IPS-18a (cell line): Measurements from ENCODE around the gene B3GNT3.

Source experiments
- H3K27ac ChIP-seq: one replicate; pipeline ENCODE4 v1.5.1; 2013; ENCODE audit warnings: low read length
- H3K27me3 ChIP-seq: one replicate; pipeline ENCODE4 v1.6.1; 2013; ENCODE audit warnings: mild to moderate bottlenecking, low read length; ENCODE audit not compliant: control insufficient read depth, insufficient read depth
- H3K36me3 ChIP-seq: one replicate; pipeline ENCODE4 v1.6.1; 2013; ENCODE audit warnings: low read depth, low read length; ENCODE audit not compliant: control insufficient read depth
- H3K4me1 ChIP-seq: one replicate; pipeline ENCODE4 v1.6.1; 2013; ENCODE audit warnings: low read depth, low read length; ENCODE audit not compliant: control insufficient read depth
- H3K4me3 ChIP-seq: one replicate; pipeline ENCODE4 v1.5.1; 2013; ENCODE audit warnings: low read length
- H3K9ac ChIP-seq: one replicate; pipeline ENCODE4 v1.6.1; 2013; ENCODE audit warnings: mild to moderate bottlenecking, low read length, moderate library complexity
- H3K9me3 ChIP-seq: one replicate; pipeline ENCODE4 v1.6.1; 2013; ENCODE audit warnings: low read depth, low read length; ENCODE audit not compliant: control insufficient read depth

Gene B3GNT3

DNA sequence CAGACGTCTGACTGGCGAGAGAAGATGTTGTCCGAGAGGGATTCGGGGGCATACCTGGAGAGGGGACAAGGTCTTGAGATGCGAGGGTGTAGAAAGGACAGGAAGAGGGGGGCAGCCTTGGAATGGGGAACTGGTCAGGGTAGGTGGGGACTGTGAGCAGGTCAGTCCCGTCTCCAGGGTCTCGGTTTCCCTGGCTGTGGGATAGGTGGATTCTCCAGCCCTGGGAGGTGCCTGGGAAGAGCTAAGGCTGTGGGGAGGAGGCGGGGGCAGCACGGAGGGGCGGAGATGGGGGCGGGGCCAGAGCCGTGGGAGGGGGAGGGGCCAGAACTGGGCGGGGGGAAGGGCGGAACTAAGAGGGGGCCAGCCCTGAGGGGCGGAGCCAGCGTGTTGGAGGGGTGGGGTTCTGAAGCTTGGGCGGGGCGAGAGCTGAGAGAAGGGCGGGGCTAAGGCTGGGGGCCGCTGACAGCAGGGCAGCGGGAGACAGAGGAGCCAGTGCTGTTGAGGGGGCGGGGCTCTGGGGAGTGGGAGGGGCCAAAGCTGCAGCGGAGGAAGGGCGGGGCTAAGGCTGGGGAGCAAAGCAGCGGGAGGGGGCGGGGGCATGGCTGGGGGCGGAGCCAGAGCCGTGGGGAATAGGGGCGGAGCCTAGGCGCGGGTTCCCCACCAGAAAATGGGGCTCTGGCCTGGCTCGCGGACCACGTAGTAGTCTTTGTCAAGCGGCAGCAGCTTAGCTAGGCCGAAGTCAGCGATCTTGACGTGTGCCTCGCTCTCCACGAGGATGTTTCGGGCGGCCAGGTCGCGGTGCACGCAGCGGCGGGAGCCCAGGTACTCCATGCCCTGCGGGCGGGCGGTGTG is 35.9 kb downstream of the B3GNT3 start:
- H3K4me3 ChIP-seq, result peak overlapping the region; percentile 66
- H3K27me3 ChIP-seq, result no peaks in the 10 kb centered on the region
- peak overlapping the region; percentile 38 for H3K27ac ChIP-seq
- H3K9me3 ChIP-seq, result no peaks in the 10 kb centered on the region
- peak overlapping the region; percentile 46 for H3K9ac ChIP-seq
- peaks cover 4% of the 10 kb centered on the region for H3K4me1 ChIP-seq
- no peaks in the 10 kb centered on the region for H3K36me3 ChIP-seq

DNA sequence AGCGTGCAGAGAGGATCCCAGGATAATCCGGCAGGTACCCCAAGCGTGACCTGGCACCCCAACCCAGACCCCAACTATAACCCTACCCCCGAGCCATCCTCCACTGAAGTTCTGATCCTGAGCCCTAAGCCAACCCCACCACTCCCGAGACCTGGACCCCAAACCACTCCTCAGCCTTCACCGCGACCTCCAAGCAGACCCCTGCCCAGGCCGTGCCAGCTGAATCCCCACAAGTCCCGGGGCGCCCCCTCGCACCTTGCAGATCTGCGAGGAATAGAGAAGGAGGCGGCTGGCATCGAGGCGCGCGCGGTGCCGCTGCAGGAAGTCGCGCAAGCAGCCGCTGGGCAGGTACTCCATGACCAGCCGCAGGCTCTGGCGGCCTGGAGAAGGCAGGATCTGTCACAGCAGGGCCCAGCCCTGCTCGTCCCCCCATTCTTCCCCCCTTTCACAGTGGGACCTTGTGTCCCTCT is 36.5 kb downstream of the B3GNT3 start:
- Histone ChIP-seq H3K9me3 (no peaks in the 10 kb centered on the region), H3K9ac (no peak overlapping the region), H3K27me3 (no peaks in the 10 kb centered on the region), H3K36me3 (no peaks in the 10 kb centered on the region), H3K4me1 (peaks cover 4% of the 10 kb centered on the region), H3K4me3 (peak overlapping the region; percentile 32), H3K27ac (no peak overlapping the region)

DNA sequence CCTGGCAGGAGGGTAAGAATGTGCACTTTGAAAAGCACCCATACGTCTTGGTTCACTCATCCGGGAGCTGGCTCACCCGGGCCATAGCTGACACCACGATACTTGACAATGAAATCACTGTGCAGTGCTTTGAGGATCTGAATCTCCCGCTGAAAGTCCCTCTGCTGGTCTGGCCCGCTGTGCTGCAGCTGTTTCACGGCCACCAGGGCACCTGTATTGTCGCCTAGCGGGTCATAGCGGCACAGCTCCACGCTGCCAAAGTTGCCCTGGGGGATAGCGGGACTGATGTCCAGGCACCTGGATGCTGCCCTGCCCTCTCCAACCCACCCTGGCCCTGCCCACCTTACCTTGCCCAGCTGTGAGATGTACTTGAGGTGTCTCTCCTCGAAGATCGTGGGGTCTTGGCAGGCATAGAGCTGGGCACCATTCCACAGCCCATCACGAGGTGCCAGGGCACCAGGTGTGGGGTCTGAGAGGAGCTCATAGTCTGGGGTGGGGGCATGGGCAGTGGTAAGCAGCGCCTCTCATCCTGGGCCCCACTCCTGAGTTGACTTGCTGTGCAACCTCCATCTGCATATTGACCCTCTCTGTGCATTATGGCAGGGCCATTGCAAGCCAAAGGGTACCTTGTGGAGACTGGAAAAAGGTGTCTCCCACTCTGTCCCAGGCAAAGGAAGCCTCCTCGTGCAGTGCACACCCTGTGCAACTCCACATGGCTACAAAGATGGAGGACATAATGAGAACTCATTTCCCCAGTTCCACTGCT is 37.7 kb downstream of the B3GNT3 start:
- H3K9me3 ChIP-seq, result no peaks in the 10 kb centered on the region
- no peak overlapping the region for H3K4me3 ChIP-seq
- H3K27me3 ChIP-seq, result no peaks in the 10 kb centered on the region
- no peaks in the 10 kb centered on the region for H3K36me3 ChIP-seq
- peaks cover 4% of the 10 kb centered on the region for H3K4me1 ChIP-seq
- no peak overlapping the region for H3K9ac ChIP-seq
- H3K27ac ChIP-seq, result no peak overlapping the region

DNA sequence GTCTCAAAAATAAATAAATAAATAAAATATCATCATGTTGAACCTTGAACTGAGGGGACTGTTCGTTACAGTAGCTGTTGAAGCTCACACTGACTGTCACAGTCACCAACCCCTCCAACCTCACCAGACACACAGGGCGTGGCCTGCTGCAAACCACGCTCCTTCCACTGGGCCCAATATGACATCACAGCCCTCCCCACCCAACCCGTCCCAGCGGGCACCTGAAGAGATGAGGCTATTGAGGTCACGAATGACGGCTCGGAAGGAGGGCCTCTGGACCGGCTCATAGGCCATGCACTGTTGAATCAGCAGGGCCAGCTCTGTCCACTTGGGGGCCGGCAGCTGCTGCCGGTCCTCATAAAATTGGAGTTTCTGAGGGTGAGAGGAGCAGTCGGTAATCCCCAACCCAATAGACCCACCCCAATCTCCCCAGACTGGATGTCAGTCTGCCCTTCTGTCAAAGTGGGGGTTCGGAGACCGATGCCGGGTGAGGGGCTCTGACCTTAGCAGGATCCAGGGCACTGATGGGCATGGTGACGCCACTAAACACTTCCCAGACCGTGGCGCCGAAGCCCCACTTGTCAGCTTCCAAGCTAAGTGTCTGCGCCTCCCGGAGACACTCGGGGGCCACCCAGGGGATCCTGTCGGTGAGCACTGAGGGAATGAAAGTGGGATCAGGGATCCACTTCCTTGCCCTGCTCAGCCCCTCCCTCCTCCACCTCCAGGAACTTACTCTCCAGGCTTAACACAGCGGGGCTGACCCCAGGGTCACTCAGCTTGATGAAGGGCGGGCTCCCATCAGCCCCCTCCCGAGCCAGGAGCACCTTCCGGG is 39.6 kb downstream of the B3GNT3 start:
- H3K4me1 ChIP-seq, result peaks cover 3% of the 10 kb centered on the region
- H3K27ac ChIP-seq, result no peak overlapping the region
- no peaks in the 10 kb centered on the region for H3K9me3 ChIP-seq
- H3K36me3 ChIP-seq, result no peaks in the 10 kb centered on the region
- H3K4me3 ChIP-seq, result no peak overlapping the region
- no peak overlapping the region for H3K9ac ChIP-seq
- H3K27me3 ChIP-seq, result no peaks in the 10 kb centered on the region

- H3K9me3 ChIP-seq, result no peaks in the 10 kb centered on the region
- peaks cover 6% of the 10 kb centered on the region for H3K27me3 ChIP-seq
- H3K27ac ChIP-seq, result no peak overlapping the region
- no peak overlapping the region for H3K9ac ChIP-seq
- H3K4me1 ChIP-seq, result no peaks in the 10 kb centered on the region
- H3K4me3 ChIP-seq, result no peak overlapping the region
- no peaks in the 10 kb centered on the region for H3K36me3 ChIP-seq
These were observed 40.5 kb downstream of the B3GNT3 start for GRCh38 chr19:17835182-17836006.

GRCh38 chr19:17836530-17836929 is 41.6 kb downstream of the B3GNT3 start:
- Histone ChIP-seq H3K27ac (no peak overlapping the region), H3K9me3 (no peaks in the 10 kb centered on the region), H3K4me1 (no peaks in the 10 kb centered on the region), H3K36me3 (no peaks in the 10 kb centered on the region), H3K4me3 (no peak overlapping the region), H3K9ac (no peak overlapping the region), H3K27me3 (peaks cover 12% of the 10 kb centered on the region)

DNA sequence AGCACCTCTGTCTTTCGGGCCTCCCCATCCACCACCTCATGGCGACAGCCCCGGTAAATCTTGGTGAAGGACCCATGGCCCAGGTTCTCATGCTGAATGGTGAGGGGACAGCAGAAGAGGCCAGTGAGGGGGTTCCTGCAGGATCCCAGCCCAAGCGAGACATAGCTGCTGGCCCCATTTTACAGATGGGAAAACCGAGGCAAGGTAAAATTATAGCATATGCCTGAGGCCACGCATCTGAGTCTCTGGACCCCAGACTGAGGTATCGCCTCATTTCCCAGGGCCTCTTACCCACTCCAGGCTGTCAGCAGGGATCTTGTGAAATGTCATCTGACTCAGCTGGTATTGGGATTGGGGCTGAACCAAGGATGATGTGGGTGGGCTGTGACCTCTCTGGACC is 43.0 kb downstream of the B3GNT3 start:
- no peak overlapping the region for H3K4me3 ChIP-seq
- H3K4me1 ChIP-seq, result no peaks in the 10 kb centered on the region
- H3K36me3 ChIP-seq, result no peaks in the 10 kb centered on the region
- peaks cover 17% of the 10 kb centered on the region for H3K27me3 ChIP-seq
- H3K9ac ChIP-seq, result no peak overlapping the region
- no peaks in the 10 kb centered on the region for H3K9me3 ChIP-seq
- no peak overlapping the region for H3K27ac ChIP-seq

GRCh38 chr19:17840019-17840418 is 45.1 kb downstream of the B3GNT3 start:
- Histone ChIP-seq H3K9me3 (no peaks in the 10 kb centered on the region), H3K4me3 (no peak overlapping the region), H3K27me3 (peaks cover 17% of the 10 kb centered on the region), H3K4me1 (no peaks in the 10 kb centered on the region), H3K27ac (no peak overlapping the region), H3K36me3 (no peaks in the 10 kb centered on the region), H3K9ac (no peak overlapping the region)

DNA sequence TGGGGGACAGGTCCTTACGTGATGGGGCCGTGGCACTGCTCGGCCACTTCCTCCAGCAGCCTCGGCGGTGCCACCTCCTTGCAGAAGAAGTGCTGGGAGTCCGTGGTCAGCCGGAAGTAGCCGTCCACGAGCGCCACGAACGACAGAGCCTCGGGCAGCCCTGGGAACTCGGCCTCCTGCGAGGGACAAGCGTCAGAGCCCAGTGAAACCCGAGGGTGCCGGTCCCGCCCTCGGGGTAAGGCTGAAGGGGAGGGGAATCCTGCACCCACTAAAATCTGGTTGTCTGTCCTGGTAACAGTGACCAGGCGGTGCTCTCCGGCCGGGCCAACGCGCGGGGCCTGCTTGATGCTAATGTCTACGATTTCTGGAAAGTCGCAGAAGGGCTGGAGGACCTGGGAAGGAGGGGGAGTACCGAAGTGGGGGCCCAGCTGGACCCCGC is 46.5 kb downstream of the B3GNT3 start:
- Histone ChIP-seq H3K9ac (no peak overlapping the region), H3K27me3 (peaks cover 17% of the 10 kb centered on the region), H3K4me1 (no peaks in the 10 kb centered on the region), H3K27ac (no peak overlapping the region), H3K9me3 (no peaks in the 10 kb centered on the region), H3K36me3 (no peaks in the 10 kb centered on the region), H3K4me3 (peak overlapping the region; percentile 70)

DNA sequence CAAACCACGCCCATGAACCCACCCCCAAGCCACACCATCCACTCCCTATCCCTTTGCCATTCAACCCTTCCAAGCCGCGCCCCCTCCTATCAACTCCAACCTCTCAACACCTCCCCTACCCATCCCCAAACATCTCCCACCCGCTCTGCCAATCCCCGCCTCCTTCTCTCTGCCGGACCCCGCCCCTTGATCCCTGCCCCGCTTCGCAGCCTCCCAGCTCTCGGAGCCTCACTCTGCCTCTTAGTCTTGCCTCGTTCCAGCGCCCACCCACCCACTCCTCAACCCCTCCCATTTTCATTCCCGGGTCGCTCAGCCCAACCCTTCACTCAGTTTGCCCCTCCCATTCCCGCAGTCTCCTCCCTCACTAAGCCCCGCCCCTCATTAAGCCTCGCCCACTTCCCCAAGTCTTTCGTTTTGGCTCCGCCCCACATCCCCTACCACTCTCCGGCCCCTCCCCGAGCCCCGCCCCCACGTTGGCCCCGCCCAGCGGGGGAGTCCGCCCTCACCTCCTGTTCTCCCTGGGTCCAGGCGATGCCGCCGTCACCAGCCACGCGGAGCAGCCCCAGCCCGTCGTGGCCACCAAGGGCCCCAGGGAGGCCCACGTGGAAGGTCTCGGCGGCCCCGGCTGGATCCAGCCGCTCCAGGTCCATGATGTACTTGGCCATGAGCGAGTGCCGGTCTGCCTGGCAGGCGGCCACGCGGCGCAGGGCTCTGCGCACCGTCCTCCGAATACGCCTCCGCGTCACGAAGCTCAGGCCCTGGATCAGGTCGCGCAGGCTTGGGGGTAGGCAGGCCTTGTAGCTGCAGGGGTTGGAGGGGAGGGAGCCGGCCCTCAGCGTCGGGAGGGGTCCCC is 47.1 kb downstream of the B3GNT3 start:
- Histone ChIP-seq H3K4me3 (peak overlapping the region; percentile 70), H3K9ac (peak overlapping the region; percentile 59), H3K9me3 (no peaks in the 10 kb centered on the region), H3K27me3 (peaks cover 17% of the 10 kb centered on the region), H3K36me3 (no peaks in the 10 kb centered on the region), H3K4me1 (no peaks in the 10 kb centered on the region), H3K27ac (no peak overlapping the region)
